Measurements from ENCODE around the gene KLHL21. TPM values are rescaled to one million over a fixed set of nuclear protein-coding genes. Genes with fewer than 3 reads are reported as not detected.

KLHL21 gene
- total and polyA plus RNA-seq, 10 of the 15 experiments (the other 5 are each of a cell fraction or from before 2014, with no cell fraction given), result 0.76 to 12.2 (median 5.2) TPM

DNA sequence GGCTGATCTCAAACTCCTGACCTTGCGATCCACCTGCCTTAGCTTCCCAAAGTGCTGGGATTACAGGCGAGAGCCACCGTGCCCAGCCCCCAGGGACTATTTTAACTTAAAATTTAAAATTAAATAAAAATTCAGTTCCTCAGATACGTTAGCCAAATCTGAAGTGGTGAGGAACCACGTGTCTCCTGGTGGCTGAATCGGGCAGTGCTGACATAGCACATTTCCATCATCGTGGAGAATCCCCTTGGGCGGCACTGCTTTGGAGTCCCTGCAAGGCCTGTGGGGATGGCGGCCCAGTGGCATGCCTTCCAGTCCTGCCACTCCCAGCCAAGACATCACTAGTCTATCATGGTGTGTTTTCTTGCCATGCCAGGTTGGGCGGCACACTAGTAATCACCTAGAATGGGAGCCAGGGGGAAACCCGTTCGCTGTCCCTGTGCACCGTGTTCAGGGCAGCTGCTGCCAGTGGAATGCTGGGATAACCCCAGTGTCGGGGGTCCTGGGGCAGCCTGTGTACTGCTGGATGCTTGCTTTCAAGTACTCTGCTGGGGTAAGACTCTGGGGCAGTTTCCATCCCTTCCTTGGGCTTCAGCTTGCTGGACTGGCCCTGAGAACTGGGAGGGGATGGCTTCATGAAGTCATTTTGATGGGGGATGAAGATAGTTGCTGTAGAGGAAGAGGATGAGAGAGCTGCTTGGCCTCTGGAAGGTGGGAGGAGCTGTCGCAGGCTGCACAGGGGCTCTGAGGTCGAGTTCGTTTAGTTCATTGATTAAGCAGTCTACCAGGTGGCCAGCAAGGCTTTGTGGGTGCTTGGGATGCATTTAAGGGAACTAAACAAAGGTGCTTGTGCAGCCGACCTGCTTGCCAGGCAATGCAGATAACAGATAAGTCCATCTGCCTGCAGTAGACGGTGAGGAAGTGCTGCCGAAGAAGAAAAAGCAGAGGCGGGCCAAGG, 18.3 kb downstream of the KLHL21 start:
- no peak for ATAC-seq
- SMC1A ChIA-PET (ENCODE audit: uncharacterized antibody, unreplicated experiment), result no interaction called here
- Histone ChIP-seq H3K27ac (ENCODE audit: control insufficient read depth, insufficient read depth) (no peak overlapping the region), H3K4me2 (ENCODE audit: control insufficient read depth, insufficient read depth) (no peak overlapping the region), H2AFZ (ENCODE audit: control insufficient read depth, low read depth, low read length) (no peak overlapping the region), H3K9ac (ENCODE audit: control insufficient read depth, insufficient read depth, low read length) (no peak overlapping the region), H3K4me1 (ENCODE audit: control insufficient read depth, insufficient read depth, low read length) (peaks cover 10% of the 10 kb centered on the region), H3K27me3 (replicated peaks in 1 of 2; ENCODE audit: control insufficient read depth in 2 of 2, insufficient read depth in 2 of 2, low read length in 1 of 2) (no peaks in the 10 kb centered on the region), H3K9me3 (replicated peaks; ENCODE audit: control insufficient read depth, insufficient read depth, low read length) (no peaks in the 10 kb centered on the region), H3K4me3 (no peak overlapping the region), H4K20me1 (ENCODE audit: control insufficient read depth, insufficient read depth) (no peaks in the 10 kb centered on the region), H3K36me3 (ENCODE audit: control insufficient read depth in 2 of 2, insufficient read depth in 2 of 2, low read length in 1 of 2) (peaks cover 4 to 6% of the 10 kb centered on the region in 2 experiments; a peak in 3 of 4 replicates), H3K79me2 (ENCODE audit: control insufficient read depth, insufficient read depth, low read length) (peaks cover 21% of the 10 kb centered on the region)
- POLR2A ChIA-PET, result no interaction called here
- CTCF ChIA-PET, result interaction anchor here (1.2 kb wide), 1 partner anchor 16 kb away, joined by 3 read pairs; no protein-coding TSS in a partner anchor
- in situ Hi-C loops (cut with MboI) (no loop called here), intact Hi-C loops (cut with micrococcal nuclease; ENCODE audit: unreplicated experiment) (no loop called here)
- BruUV-seq (replicated peaks), result no TSS peak
- RAD21 ChIA-PET (ENCODE audit: unreplicated experiment), result no interaction called here
- no peak for DNase-seq (ENCODE audit: low read depth, low spot score)
- WGBS (ENCODE audit: insufficient coverage, insufficient replicate concordance, low lambda C conversion rate, missing lambda C conversion rate), result 83% methylated on average over 21 of the region's 21 CpGs
- TF ChIP-seq HDAC2 (IDR thresholded peaks at IDR 0.05), result no peak
- no peak for TF ChIP-seq CHD4 (IDR thresholded peaks at IDR 0.05)
- TF ChIP-seq RUNX3 (IDR thresholded peaks at IDR 0.05; ENCODE audit: low read length), result no peak
- TF ChIP-seq PML (IDR thresholded peaks at IDR 0.05; ENCODE audit: low read length), result no peak
- TF ChIP-seq POLR2AphosphoS5 (IDR thresholded peaks at IDR 0.05; ENCODE audit: low read length), result no peak
- TF ChIP-seq NR2C1 (IDR thresholded peaks at IDR 0.05), result no peak
- no peak for FAIRE-seq

DNA sequence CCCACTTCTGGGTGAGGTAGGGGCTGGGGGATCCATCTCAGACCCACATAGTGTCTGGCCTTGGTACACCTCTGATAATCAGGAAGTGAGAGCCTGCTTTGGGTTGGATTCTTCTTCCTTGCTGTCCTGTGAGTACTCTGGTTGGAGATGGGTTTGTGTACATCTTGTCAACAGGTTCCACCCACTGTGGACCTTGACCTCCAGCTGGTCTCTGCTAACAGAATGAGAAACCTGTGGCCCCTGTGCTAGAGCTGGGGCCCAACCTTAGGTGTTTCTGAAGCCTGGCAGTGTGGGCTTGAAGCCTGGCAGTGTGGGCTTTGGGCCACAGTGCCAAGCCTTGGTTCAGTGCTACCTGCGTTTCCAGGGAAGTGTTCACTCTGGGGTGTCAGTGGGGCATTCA, 20.3 kb downstream of the KLHL21 start:
- ChIA-PET SMC1A (ENCODE audit: uncharacterized antibody, unreplicated experiment) (interaction anchor here (0.9 to 2.9 kb wide), 3 partner anchors 18 to 42 kb away, joined by 4 to 16 read pairs (median 4); partner anchors contain the start of gene THAP3), POLR2A (interaction anchor here (0.5 to 3.9 kb wide), 3 partner anchors 17 to 25 kb away, joined by 3 to 22 read pairs (median 3); no protein-coding TSS in a partner anchor), RAD21 (ENCODE audit: unreplicated experiment) (interaction anchor here (1.0 to 4.7 kb wide), 2 partner anchors 19 to 31 kb away, joined by 3 to 38 read pairs; partner anchors contain the start of genes KLHL21 and PHF13), CTCF (interaction anchor here (0.7 to 4.4 kb wide), 3 partner anchors 18 to 29 kb away, joined by 4 to 29 read pairs (median 15); partner anchors contain the start of genes NOL9 and TAS1R1)
- H3K4me3 ChIP-seq, result peak overlapping the region; percentile 36; the same call in 1 of the 2 replicates
- intact Hi-C loops (cut with micrococcal nuclease; ENCODE audit: unreplicated experiment) (no loop called here), in situ Hi-C loops (cut with MboI) (no loop called here)
- ATAC-seq (peak; percentile 16), FAIRE-seq (no peak), DNase-seq (ENCODE audit: low read depth, low spot score) (no peak)
- TF ChIP-seq TCF12 (IDR thresholded peaks at IDR 0.05; ENCODE audit: low read depth, low read length) (no peak), SIN3A (IDR thresholded peaks at IDR 0.05; ENCODE audit: low read depth, low read length) (peak; percentile 77; the same call in 1 of the 2 replicates), FOXK2 (IDR thresholded peaks at IDR 0.05) (peak; percentile 54), MTA2 (IDR thresholded peaks at IDR 0.05; ENCODE audit: low read depth) (peak; percentile 19; the same call in 1 of the 2 replicates), CHD2 (IDR thresholded peaks at IDR 0.05; ENCODE audit: borderline replicate concordance, low read depth, low read length) (no peak), NR2F1 (conservative IDR thresholded peaks at IDR 0.05) (0 out of 2 replicates have a peak, but pooled peaks have one; percentile 34), BMI1 (IDR thresholded peaks at IDR 0.05; ENCODE audit: borderline replicate concordance) (0 out of 2 replicates have a peak, but pooled peaks have one; percentile 20)
- TF ChIP-seq, protein P1, sequence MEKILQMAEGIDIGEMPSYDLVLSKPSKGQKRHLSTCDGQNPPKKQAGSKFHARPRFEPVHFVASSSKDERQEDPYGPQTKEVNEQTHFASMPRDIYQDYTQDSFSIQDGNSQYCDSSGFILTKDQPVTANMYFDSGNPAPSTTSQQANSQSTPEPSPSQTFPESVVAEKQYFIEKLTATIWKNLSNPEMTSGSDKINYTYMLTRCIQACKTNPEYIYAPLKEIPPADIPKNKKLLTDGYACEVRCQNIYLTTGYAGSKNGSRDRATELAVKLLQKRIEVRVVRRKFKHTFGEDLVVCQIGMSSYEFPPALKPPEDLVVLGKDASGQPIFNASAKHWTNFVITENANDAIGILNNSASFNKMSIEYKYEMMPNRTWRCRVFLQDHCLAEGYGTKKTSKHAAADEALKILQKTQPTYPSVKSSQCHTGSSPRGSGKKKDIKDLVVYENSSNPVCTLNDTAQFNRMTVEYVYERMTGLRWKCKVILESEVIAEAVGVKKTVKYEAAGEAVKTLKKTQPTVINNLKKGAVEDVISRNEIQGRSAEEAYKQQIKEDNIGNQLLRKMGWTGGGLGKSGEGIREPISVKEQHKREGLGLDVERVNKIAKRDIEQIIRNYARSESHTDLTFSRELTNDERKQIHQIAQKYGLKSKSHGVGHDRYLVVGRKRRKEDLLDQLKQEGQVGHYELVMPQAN (conservative IDR thresholded peaks at IDR 0.05), result peak; percentile 53; the same call in 1 of the 2 replicates
- H3K4me2 ChIP-seq (ENCODE audit: control insufficient read depth, insufficient read depth), result peak overlapping the region; percentile 70
- BruUV-seq (replicated peaks), result no TSS peak
- H4K20me1 ChIP-seq (ENCODE audit: control insufficient read depth, insufficient read depth), result no peaks in the 10 kb centered on the region
- H3K9ac ChIP-seq (ENCODE audit: control insufficient read depth, insufficient read depth, low read length), result 0 out of 2 replicates have a peak overlapping the region, but pooled peaks have one; percentile 10
- no peak overlapping the region for H3K27ac ChIP-seq (ENCODE audit: control insufficient read depth, insufficient read depth)
- 90% methylated on average over 1 of the region's 1 CpG for WGBS (ENCODE audit: insufficient coverage, insufficient replicate concordance, low lambda C conversion rate, missing lambda C conversion rate)
- no peaks in the 10 kb centered on the region for H3K9me3 ChIP-seq (replicated peaks; ENCODE audit: control insufficient read depth, insufficient read depth, low read length)
- H3K4me1 ChIP-seq (ENCODE audit: control insufficient read depth, insufficient read depth, low read length), result peaks cover 13% of the 10 kb centered on the region
- peaks cover 21% of the 10 kb centered on the region for H3K79me2 ChIP-seq (ENCODE audit: control insufficient read depth, insufficient read depth, low read length)
- no peak overlapping the region for H2AFZ ChIP-seq (ENCODE audit: control insufficient read depth, low read depth, low read length)
- H3K36me3 ChIP-seq (ENCODE audit: control insufficient read depth in 2 of 2, insufficient read depth in 2 of 2, low read length in 1 of 2), result no peaks in the 10 kb centered on the region; a peak in 1 of 4 replicates
- no peaks in the 10 kb centered on the region for H3K27me3 ChIP-seq (replicated peaks in 1 of 2; ENCODE audit: control insufficient read depth in 2 of 2, insufficient read depth in 2 of 2, low read length in 1 of 2)

Measured in GM12878 (cell line).